T47D (cell line): ENCODE results near the gene FIBP.
"Not testable (repeated sequence)": the region's sequence is repeated elsewhere in the genome, so short reads cannot be mapped to it uniquely, and the experiment has no call there.

Experiments
- DNase-seq, 2 experiments: peaks; one replicate each; pipeline versions ENCODE4 v3.0.0 to v3.0.0-alpha.2; 2011 to 2012; ENCODE audit warnings: low read depth in 1 of 2, low spot score in 1 of 2
- JUND ChIP-seq: IDR thresholded peaks from 2 replicates; pipeline ENCODE4 v1.6.1; 2012; ENCODE audit warnings: low read depth
- in situ Hi-C: cut with HindIII; loops from 2 replicates; pipeline ENCODE4 v1.10.0; 2016; ENCODE audit warnings: low sequenced_read_pairs, low pct_unique_long_range_greater_than_20kb

The FIBP gene

DNA sequence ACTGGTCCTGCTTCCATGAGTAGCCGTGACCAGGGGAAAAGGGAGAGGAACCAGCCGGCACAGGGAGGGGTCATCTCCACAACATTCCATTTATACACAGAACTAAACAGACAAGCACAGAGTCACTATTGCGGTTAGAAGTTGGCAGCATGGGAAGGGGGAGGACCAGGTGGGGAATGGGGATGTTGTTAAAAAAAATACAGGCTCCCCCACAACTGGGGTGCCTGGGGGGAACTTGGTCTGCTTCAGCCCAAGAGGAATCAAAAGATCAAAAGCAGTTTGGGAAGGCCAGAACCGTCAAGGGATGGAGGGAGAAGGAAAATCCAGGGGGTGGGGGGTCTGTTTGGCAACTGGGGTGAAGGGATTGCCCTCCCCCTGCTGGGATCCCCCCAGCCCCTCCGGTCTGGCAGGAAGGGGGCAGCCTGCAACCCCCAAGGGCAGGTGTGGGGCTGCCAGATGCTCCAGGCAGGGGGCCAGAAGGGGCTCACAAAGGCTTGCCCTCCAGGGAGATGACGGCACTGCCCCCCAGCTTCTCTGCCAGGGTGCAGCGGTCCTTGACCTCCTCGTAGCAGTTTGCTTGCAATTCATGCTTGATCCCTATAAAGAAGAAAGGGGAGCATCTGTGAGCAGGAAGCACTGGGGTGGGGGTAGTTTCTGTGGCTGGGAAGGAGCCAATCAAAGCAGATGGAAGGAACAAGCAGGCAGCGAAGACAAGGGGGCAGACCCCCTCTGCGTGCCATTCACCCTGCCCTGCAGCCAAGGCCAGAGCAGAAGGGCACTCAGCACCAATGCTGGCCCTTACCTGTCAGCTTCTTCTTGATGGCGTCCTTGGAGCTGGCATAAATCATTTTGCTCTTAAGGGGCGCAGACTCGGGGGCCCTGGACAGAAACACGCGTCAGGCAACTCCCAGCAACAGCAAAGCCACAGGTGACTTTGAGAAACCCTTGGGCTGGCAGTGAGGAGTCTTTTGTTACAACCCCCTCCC, 33.1 kb downstream of the FIBP start:
- in situ Hi-C loops: no loop called here
- no peak for DNase-seq
- TF ChIP-seq JUND: no peak

DNA sequence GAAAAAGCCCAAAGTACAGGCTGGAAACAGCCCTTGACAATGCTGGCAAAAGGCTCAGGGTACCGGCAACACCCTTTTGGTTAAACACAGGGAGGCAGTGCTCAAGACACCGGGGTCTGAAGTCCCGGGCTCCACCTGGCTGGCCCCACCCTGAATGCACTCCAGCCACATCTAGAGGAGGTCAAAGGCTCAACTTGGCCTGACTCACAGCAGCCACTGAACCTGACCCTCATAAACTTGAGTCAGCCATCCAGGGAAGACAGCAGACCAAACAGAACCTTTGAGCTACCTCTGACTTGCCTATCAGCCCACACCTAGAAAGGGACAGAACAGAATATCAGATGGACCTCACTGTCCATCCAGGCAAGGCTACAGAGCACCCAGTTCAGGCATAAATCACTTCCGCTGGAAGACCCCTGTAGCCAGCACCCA, 34.1 kb downstream of the FIBP start:
- in situ Hi-C loops: no loop called here
- no peak for DNase-seq
- TF ChIP-seq JUND: no peak

DNA sequence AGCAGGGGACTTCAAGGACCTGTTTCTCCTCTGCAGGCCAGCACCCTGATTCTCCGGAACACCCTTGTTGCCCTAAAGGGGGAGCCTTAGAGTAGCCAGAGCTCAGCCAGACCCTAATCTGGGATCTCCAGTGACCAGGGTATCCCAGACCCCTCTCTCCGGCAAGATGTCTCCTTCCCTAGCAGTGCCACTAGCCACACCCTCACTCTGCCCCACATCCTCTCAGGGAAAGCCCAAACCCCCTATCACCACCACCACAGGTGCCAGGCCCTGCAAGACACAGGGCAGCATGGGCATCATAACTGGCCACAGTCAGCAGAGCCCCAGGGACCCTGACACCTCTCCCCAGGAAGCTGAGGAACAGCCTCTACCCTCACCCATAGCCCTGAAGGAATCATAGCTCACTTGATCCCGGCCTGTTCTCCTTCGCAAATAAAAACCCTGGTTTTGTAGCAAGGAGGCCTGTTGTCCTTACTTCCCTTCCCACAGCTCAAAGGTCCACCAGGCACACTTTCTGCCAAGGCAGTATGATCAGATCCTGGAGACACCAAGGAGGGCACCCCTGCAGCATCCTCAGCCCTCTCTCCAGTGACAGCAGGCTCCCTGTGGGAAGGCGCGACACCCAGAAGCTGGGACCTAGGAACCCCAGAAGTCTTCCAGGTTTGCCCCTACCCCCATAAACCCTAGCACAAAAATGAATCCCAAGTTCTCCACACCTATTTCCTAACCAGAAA, 34.9 kb downstream of the FIBP start:
- TF ChIP-seq JUND: no peak
- no peak for DNase-seq
- in situ Hi-C loops: no loop called here

DNA sequence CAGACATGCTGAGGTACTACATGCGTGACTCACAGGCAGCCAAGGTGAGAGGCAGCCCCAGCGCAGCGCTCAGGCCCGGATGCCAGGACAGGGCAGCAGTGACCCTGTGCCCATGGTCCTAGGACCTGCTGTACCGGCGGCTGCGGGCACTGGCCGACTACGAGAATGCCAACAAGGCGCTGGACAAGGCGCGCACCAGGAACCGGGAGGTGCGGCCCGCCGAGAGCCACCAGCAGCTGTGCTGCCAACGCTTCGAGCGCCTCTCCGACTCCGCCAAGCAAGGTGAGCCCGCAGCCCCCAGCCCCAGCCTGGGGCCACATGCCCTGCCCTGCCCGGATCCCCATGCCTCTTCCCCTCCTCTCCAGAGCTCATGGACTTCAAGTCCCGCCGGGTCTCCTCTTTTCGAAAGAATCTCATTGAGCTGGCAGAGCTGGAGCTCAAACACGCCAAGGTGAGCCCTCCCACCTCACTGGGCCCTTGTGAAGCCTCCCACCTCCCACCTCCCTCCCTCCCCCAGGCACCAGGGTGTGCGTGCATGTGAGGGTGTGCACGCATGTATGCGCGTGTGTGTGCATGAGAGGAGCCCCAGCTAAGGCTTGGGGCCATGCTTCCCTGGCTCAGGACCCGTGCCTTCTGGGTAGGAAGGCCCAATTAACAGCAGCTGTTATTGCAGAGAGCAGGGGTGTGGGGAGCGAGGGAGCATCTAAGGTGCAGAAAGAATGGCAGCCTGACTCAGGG, 35.6 kb downstream of the FIBP start:
- no peak for TF ChIP-seq JUND
- DNase-seq: no peak
- in situ Hi-C loops: no loop called here

DNA sequence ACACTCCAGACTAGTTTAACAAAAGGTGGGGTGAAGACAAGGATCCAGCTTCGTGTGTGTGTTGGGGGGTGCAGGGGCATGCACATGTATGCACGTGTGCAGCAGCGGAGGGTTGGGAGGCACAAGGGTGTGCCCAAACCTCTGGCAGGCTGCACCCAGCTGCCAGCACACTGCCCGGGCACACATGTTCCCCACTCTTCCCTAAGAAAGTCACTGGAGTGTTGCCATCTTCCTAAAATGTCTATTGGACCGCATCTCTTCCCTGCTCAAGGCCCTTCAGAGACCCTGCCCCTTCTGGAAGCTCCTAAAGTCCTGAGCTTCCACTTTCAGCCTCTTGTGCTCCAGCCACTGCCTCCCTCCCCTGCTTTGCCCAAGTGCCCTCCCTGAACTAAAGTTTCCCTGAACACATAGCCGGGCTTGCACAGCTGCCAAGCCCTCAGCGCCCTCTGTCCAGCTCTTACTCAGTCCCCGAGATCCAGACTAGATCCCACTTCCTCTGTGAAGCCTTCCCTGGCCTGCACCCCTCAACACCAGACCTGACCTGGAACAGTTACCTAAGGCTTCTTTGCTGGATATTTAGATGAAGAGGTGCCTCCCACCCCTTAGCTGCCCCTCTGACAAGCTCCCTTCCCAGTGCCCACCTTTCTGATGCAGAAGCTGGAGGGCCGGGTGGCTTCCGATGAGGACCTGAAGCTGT, 36.3 kb downstream of the FIBP start:
- TF ChIP-seq JUND: no peak
- in situ Hi-C loops: no loop called here
- no peak for DNase-seq

DNA sequence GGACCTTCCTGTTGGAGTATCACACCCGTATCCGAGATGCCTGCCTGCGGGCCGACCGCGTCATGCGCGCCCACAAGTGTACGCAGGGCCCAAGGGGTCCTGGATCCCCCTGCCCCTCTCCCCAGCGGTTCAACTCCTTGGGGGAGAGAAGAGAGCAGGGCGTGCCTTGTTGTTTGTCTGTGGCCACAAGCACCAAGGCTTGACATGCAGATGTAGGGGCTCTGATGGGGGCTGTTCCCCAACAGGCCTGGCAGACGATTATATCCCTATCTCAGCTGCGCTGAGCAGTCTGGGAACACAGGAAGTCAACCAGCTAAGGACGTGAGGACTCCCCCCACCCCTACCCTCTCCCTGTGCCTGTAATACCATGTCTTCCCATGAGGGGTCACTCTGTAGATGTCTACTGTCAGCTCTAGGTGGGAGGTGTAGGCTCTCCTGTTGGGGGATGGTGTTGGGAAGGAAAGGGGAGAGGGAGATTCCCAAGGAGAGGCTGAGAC, 37.1 kb downstream of the FIBP start:
- DNase-seq: no peak
- in situ Hi-C loops: no loop called here

DNA sequence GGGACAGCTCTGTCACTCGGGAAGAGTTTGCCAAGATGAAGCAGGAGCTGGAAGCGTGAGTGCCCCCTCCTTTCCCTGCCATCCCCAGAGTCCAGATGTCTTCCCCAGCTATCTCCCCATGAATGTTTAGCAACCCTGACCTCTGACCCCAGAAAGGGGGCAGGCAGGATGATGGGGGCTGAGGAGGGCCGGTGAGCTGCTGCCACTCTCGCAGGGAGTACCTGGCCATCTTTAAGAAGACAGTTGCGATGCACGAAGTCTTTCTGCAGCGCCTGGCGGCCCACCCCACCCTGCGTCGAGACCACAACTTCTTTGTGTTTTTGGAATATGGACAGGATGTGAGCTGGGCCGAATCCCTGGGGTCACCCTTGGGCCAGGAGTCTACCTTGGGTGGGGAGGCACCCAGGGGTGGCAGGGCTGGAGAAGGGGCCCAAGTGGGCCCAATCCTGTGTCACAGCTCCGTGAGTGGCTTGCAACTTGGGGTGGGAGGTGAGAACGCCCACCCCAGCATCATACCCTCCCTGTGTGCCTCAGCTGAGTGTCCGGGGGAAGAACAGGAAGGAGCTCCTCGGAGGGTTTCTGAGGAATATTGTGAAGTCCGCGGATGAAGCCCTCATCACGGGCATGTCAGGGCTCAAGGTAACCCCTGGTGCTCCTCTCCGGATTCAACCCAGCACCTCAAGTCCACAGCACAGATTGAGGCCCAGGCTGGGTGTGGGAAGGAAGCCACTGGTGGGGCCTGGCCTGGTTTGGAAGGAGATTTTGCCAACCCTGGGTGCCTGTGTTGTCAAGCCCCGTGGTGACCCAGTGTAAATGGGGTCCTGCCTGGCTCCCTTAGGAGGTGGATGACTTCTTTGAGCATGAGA, 37.8 kb downstream of the FIBP start:
- DNase-seq: no peak
- TF ChIP-seq JUND: no peak
- in situ Hi-C loops: no loop called here

More for the DNA sequence above, 37.1 kb downstream of the FIBP start:
- TF ChIP-seq JUND: no peak

DNA sequence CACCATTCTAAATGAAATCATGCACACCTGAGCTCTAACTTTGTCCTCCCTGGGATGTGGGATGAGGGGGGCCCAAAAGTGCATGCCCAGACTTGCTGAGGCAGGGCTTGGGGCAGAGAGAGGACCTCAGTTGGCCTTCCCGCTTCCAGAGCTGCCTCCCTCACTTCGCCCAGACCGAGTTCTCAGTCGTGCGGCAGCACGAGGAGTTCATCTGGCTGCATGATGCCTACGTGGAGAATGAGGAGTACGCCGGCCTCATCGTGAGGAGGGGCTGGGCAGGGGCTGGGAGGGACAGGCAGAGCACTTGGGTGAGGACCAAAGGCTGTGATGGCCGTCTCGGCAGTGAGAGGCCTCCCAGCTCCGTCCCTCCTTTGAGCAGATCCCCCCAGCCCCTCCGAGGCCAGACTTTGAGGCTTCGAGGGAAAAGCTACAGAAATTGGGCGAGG, 38.5 kb downstream of the FIBP start:
- TF ChIP-seq JUND: no peak
- in situ Hi-C loops: no loop called here

DNA sequence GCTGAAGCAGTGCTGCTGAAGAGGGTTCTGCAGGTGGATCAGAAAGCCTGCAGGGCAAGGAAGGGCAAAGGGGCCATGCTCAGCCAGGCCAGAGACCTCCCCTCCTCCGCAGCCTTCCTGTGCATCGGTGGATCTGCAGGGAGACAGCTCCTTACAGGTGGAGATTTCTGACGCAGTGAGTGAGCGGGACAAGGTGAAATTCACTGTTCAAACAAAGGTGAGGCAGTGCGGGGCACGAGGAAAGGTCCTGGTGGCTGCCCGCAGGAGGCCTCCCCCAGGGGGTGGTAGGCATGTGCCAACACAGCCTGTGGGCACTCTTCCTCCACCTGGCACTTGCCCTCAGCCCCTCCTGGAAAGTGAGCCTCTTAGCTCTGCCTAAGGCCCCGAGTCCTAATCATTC, 38.9 kb downstream of the FIBP start:
- no peak for TF ChIP-seq JUND
- no peak for DNase-seq

More for the DNA sequence above, 38.5 kb downstream of the FIBP start:
- no peak for DNase-seq

DNA sequence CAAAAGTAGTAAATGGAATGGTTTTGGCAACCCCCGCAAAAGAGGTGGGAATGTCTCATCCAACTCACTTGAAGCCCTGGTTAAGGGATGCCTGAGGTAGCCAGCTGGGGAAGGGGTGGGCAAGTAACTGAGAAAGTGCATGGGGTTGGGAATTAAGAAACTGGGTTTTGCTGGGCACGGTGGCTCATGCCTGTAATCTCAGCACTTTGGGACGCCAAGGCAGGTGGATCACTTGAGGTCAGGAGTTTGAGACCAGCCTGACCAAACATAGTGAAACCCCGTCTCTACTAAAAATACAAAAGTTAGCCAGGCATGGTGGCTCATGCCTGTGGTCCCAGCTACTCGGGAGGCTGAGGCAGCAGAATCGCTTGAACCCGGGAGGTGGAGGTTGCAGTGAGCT, 39.6 kb downstream of the FIBP start:
- in situ Hi-C loops, DNase-seq: not testable (repeated sequence)

More for the DNA sequence above, 38.9 kb downstream of the FIBP start:
- in situ Hi-C loops: no loop called here

DNA sequence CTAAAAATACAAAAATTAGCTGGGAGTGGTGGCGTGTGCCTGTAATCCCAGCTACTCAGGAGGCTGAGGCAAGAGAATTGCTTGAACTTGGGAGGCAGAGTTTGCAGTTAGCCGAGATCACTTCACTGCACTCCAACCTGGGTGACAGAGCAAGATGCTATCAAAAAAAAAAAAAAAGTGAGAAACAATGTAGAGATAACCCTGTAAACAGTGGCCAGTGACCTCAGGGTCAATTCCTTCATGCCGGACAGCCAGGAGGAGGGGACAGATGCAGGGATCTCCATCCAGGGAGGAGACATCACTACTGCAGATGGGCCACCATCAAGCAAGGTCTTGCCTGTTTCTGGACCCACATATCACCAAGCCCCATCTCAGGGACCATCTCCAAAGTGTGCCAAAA, 40.5 kb downstream of the FIBP start:
- no peak for DNase-seq
- TF ChIP-seq JUND: no peak
- in situ Hi-C loops: no loop called here
